ENCODE results near the gene FOXP1. TPM values are rescaled to one million over a fixed set of nuclear protein-coding genes. Genes with fewer than 3 reads are reported as not detected.
A peak's percentile ranks its signal among the peaks of the same experiment; 100 is the strongest.

The FOXP1 gene
- total and polyA plus RNA-seq, 2 donors (not counting 1 experiment from before 2014, with no cell fraction given), result 91.1 to 508 TPM

- Histone ChIP-seq H2AFZ (ENCODE audit: insufficient read depth, low read depth, low read length, poor library complexity, severe bottlenecking) (no peak overlapping the region), H3K79me2 (ENCODE audit: control insufficient read depth, insufficient read depth, low read length) (peaks cover 100% of the 10 kb centered on the region), H3K4me2 (replicated peaks; ENCODE audit: low read depth, low read length, poor library complexity, severe bottlenecking) (no peak overlapping the region), H3K36me3 (replicated peaks in 1 of 2; ENCODE audit: control extremely low read depth in 1 of 2, control insufficient read depth in 1 of 2, extremely low read depth in 1 of 2, insufficient read depth in 2 of 2, low read length in 1 of 2) (peaks cover 3 to 4% of the 10 kb centered on the region in 2 experiments), H3K27me3 (replicated peaks in 1 of 4; ENCODE audit: control extremely low read depth in 1 of 4, control insufficient read depth in 3 of 4, insufficient read depth in 4 of 4, low read length in 3 of 4) (no peaks in the 10 kb centered on the region), H3K9ac (ENCODE audit: low read length) (no peak overlapping the region), H3K9me3 (ENCODE audit: control extremely low read depth in 1 of 3, control insufficient read depth in 2 of 3, insufficient read depth in 1 of 3, low read length in 2 of 3) (peaks cover 0 to 4% (median 0%) of the 10 kb centered on the region in 3 donors), H3K27ac (ENCODE audit: low read length in 2 of 2) (no peak overlapping the region), H3K4me3 (ENCODE audit: control extremely low read depth in 1 of 5, extremely low read depth in 1 of 5, insufficient read depth in 1 of 5, low read depth in 2 of 5, low read length in 4 of 5) (no peak overlapping the region), H3K4me1 (ENCODE audit: control insufficient read depth in 2 of 2, insufficient read depth in 2 of 2, low read length in 2 of 2) (peaks cover 11 to 25% of the 10 kb centered on the region in 2 donors), H4K20me1 (ENCODE audit: control insufficient read depth, insufficient read depth, low read length, poor library complexity, severe bottlenecking) (peaks cover 4% of the 10 kb centered on the region)
- H3K9me3 Mint-ChIP-seq (ENCODE audit: insufficient read depth), result peaks cover 3% of the 10 kb centered on the region
- peak overlapping the region; percentile 63 for H3K27ac Mint-ChIP-seq
- no peak overlapping the region for H3K4me3 Mint-ChIP-seq
- no peak for ATAC-seq (ENCODE audit: low read depth)
- no peak for TF ChIP-seq EZH2 (IDR thresholded peaks at IDR 0.05; ENCODE audit: borderline replicate concordance, insufficient read depth, low read depth, low read length, poor library complexity, severe bottlenecking)
- TF ChIP-seq CTCF (IDR thresholded peaks at IDR 0.05), result no peak
- peak; percentile 41 for DNase-seq
- no peaks in the 10 kb centered on the region for H3K27me3 Mint-ChIP-seq
- H3K4me1 Mint-ChIP-seq, result peaks cover 55% of the 10 kb centered on the region
- WGBS (ENCODE audit: insufficient coverage), result 100% methylated on average over 1 of the region's 5 CpGs
- ChIA-PET CTCF (no interaction called here), POLR2A (interaction anchor here (0.6 to 0.7 kb wide), 2 partner anchors 120 to 237 kb away, joined by 3 read pairs; no protein-coding TSS in a partner anchor)
- intact Hi-C loops (cut with micrococcal nuclease), result no loop called here
Observed at GRCh38 chr3:71345429-71346040, 238.0 kb downstream of the FOXP1 start.

- Histone ChIP-seq H3K27ac (ENCODE audit: low read length in 2 of 2) (no peak overlapping the region), H3K4me2 (replicated peaks; ENCODE audit: low read depth, low read length, poor library complexity, severe bottlenecking) (no peak overlapping the region), H3K9me3 (ENCODE audit: control extremely low read depth in 1 of 3, control insufficient read depth in 2 of 3, insufficient read depth in 1 of 3, low read length in 2 of 3) (peaks cover 0 to 4% (median 0%) of the 10 kb centered on the region in 3 donors), H3K27me3 (replicated peaks in 1 of 4; ENCODE audit: control extremely low read depth in 1 of 4, control insufficient read depth in 3 of 4, insufficient read depth in 4 of 4, low read length in 3 of 4) (no peaks in the 10 kb centered on the region), H3K79me2 (ENCODE audit: control insufficient read depth, insufficient read depth, low read length) (peaks cover 97% of the 10 kb centered on the region), H3K9ac (ENCODE audit: low read length) (no peak overlapping the region), H3K36me3 (replicated peaks in 1 of 2; ENCODE audit: control extremely low read depth in 1 of 2, control insufficient read depth in 1 of 2, extremely low read depth in 1 of 2, insufficient read depth in 2 of 2, low read length in 1 of 2) (no peaks in the 10 kb centered on the region), H4K20me1 (ENCODE audit: control insufficient read depth, insufficient read depth, low read length, poor library complexity, severe bottlenecking) (peaks cover 4% of the 10 kb centered on the region), H2AFZ (ENCODE audit: insufficient read depth, low read depth, low read length, poor library complexity, severe bottlenecking) (no peak overlapping the region), H3K4me3 (ENCODE audit: control extremely low read depth in 1 of 5, extremely low read depth in 1 of 5, insufficient read depth in 1 of 5, low read depth in 2 of 5, low read length in 4 of 5) (no peak overlapping the region), H3K4me1 (ENCODE audit: control insufficient read depth in 2 of 2, insufficient read depth in 2 of 2, low read length in 2 of 2) (peaks cover 0 to 4% of the 10 kb centered on the region in 2 donors)
- WGBS (ENCODE audit: insufficient coverage), result 50% methylated on average over 1 of the region's 4 CpGs
- Mint-ChIP-seq H3K4me3 (no peak overlapping the region), H3K9me3 (ENCODE audit: insufficient read depth) (peaks cover 3% of the 10 kb centered on the region), H3K27ac (no peak overlapping the region), H3K4me1 (peaks cover 46% of the 10 kb centered on the region), H3K27me3 (no peaks in the 10 kb centered on the region)
- DNase-seq (no peak), ATAC-seq (ENCODE audit: low read depth) (no peak)
- CTCF ChIA-PET, result no interaction called here
- intact Hi-C loops (cut with micrococcal nuclease), result no loop called here
- TF ChIP-seq CTCF (IDR thresholded peaks at IDR 0.05) (no peak), EZH2 (IDR thresholded peaks at IDR 0.05; ENCODE audit: borderline replicate concordance, insufficient read depth, low read depth, low read length, poor library complexity, severe bottlenecking) (no peak)
- POLR2A ChIA-PET, result no interaction called here
Observed at GRCh38 chr3:71341721-71342120, 241.8 kb downstream of the FOXP1 start.

Measured in B cell (primary cell).